ENCODE results near the gene TSHZ1.

Gene TSHZ1

GRCh38 chr18:75170916-75171315 is 39.7 kb upstream of the TSHZ1 start:
- H3K4me3 ChIP-seq (ENCODE audit: low read depth, low read length): no peak overlapping the region
- ChIA-PET POLR2A (no interaction called here), CTCF (no interaction called here)
- TF ChIP-seq CTCF (IDR thresholded peaks at IDR 0.05; ENCODE audit: insufficient read depth, low read length, missing control alignments): no peak
- no peak for DNase-seq (ENCODE audit: low read depth, low spot score)

- no peak overlapping the region for H3K4me3 ChIP-seq (ENCODE audit: low read depth, low read length)
- DNase-seq (ENCODE audit: low read depth, low spot score): no peak
- ChIA-PET CTCF (no interaction called here), POLR2A (no interaction called here)
- TF ChIP-seq CTCF (IDR thresholded peaks at IDR 0.05; ENCODE audit: insufficient read depth, low read length, missing control alignments): no peak
These were observed 38.1 kb upstream of the TSHZ1 start for GRCh38 chr18:75172299-75173124.

- ChIA-PET CTCF (no interaction called here), POLR2A (no interaction called here)
- DNase-seq (ENCODE audit: low read depth, low spot score): no peak
- H3K4me3 ChIP-seq (ENCODE audit: low read depth, low read length): no peak overlapping the region
- TF ChIP-seq CTCF (IDR thresholded peaks at IDR 0.05; ENCODE audit: insufficient read depth, low read length, missing control alignments): no peak
These were observed 37.5 kb upstream of the TSHZ1 start for GRCh38 chr18:75173125-75173432.

- TF ChIP-seq CTCF (IDR thresholded peaks at IDR 0.05; ENCODE audit: insufficient read depth, low read length, missing control alignments): no peak
- no peak for DNase-seq (ENCODE audit: low read depth, low spot score)
- H3K4me3 ChIP-seq (ENCODE audit: low read depth, low read length): no peak overlapping the region
- ChIA-PET POLR2A (no interaction called here), CTCF (no interaction called here)
These were observed 36.9 kb upstream of the TSHZ1 start for GRCh38 chr18:75173738-75174137.

GRCh38 chr18:75176849-75177248 is 33.7 kb upstream of the TSHZ1 start:
- no peak overlapping the region for H3K4me3 ChIP-seq (ENCODE audit: low read depth, low read length)
- DNase-seq (ENCODE audit: low read depth, low spot score): no peak
- CTCF ChIA-PET: no interaction called here
- POLR2A ChIA-PET: no interaction called here
- TF ChIP-seq CTCF (IDR thresholded peaks at IDR 0.05; ENCODE audit: insufficient read depth, low read length, missing control alignments): no peak

- POLR2A ChIA-PET: interaction anchor here (0.6 kb wide), 1 partner anchor 28 kb away, joined by 3 read pairs; no protein-coding TSS in a partner anchor
- no peak for DNase-seq (ENCODE audit: low read depth, low spot score)
- H3K4me3 ChIP-seq (ENCODE audit: low read depth, low read length): no peak overlapping the region
- TF ChIP-seq CTCF (IDR thresholded peaks at IDR 0.05; ENCODE audit: insufficient read depth, low read length, missing control alignments): no peak
- CTCF ChIA-PET: no interaction called here
These were observed 32.2 kb upstream of the TSHZ1 start for GRCh38 chr18:75178376-75178775.
